Activated CD4-positive, alpha-beta T cell treated with anti-CD3 and anti-CD28 coated beads for 1 hour (primary cell): ENCODE results near the gene ACSF3.
"Not testable (repeated sequence)": the region's sequence is repeated elsewhere in the genome, so short reads cannot be mapped to it uniquely, and the experiment has no call there.

Source experiments
- DNase-seq: peaks from one replicate; pipeline ENCODE4 v3.0.0-alpha.2; 2020

ACSF3 gene

DNA sequence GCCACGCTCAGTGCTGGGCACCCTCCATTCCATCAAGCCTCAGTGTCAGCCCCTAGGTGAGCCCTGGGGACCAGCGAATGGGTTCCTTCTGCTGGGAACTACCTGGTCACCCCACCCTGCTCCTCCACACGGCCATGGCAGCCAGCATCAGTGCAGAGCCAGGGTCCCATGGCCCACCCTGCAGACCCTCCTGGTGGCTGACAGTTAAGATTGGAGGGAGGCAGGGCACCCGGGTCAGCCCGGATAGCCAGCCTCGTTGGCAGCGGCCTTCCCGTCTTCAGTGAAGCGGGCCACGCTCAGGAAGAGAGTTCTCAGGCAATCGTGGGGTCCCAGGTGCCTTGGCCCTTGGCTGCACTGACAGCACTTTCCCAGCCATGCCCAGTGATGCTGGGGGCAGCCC lies 37.1 kb upstream of the ACSF3 start:
- DNase-seq = no peak

DNA sequence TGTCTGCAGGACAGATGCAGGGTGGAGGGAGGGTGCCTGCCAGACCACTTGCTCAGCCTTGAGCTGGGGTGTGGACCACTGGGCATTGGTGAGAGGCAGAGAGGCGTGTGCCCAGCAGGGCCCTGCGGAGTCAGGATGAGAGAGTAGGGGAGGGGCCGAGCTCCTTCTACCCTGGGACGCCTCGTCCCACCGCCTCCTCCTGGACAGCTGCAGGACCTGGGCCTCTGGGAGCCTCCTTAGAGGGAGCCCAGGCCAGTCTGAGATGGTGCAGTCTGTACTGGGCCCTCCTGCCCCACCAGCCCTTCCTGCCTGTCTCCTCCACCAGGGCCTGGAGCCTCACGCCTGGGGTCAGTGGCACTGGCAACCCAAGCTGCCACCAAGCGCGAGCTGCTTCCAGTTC lies 35.9 kb upstream of the ACSF3 start:
- no peak for DNase-seq

DNA sequence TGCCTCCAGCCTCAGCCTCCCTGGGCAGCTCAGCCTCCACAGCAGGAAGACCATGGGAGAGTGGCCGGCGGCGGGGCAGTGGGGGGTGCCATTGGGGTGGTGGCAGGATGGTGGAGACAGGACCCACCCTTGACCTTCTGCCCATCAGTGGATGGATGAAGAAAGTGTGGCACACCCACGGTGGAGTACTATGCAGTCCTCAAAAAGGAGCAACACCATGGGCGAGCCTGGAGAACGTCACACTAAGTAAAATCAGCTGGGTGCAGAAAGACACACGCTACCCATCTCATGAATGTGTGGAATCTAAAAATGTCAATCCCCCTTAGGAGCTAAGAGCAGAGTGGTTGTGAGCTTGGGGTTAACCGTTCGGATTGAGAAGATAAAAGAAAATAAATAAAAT lies 34.8 kb upstream of the ACSF3 start:
- no peak for DNase-seq

DNA sequence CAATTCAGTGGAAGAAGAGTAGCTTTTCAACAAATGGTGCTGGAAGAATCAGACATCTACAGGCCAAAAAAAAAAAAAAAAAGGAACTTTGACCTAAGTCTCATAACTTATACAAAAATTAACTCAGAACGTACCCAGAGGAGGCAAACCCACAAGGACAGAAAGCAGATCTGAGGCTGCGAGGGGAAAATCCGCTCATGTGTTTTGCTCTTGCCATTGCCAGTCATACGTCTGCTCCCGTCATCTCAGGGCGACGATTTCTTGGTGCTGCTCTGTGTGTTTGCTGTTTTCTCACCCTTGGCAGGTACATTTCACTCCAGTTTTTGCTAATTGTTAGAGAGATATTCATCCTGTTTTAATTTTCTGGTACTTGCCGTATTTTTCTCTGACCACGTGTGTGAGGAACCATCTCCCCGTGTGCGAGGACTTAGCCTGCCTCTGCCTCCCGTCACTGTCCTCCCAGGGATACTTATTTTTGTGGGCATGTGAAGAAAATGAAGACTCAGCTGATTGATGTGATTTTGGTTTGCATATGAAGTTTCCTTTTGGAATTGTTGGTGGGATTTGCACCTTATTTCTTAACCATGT lies 33.4 kb upstream of the ACSF3 start:
- DNase-seq = no peak

DNA sequence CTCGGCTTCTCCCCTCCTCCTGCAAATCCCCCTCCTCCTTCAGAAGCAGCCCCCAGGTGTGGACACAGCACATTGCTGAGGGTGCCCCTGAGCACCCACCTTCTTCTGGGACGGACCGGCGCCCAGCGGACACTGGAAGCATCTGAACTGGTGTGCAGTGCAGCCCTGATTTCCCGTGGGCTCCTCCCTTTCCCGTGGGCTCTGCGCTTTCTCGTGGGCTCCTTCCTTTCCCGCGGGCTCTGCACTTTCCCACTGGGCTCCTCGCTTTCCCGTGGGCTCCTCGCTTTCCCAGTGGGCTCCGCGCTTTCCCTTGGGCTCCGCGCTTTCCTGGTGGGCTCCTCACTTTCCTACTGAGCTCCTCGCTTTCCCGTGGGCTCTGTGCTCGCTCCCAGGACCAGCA lies 32.6 kb upstream of the ACSF3 start:
- no peak for DNase-seq

DNA sequence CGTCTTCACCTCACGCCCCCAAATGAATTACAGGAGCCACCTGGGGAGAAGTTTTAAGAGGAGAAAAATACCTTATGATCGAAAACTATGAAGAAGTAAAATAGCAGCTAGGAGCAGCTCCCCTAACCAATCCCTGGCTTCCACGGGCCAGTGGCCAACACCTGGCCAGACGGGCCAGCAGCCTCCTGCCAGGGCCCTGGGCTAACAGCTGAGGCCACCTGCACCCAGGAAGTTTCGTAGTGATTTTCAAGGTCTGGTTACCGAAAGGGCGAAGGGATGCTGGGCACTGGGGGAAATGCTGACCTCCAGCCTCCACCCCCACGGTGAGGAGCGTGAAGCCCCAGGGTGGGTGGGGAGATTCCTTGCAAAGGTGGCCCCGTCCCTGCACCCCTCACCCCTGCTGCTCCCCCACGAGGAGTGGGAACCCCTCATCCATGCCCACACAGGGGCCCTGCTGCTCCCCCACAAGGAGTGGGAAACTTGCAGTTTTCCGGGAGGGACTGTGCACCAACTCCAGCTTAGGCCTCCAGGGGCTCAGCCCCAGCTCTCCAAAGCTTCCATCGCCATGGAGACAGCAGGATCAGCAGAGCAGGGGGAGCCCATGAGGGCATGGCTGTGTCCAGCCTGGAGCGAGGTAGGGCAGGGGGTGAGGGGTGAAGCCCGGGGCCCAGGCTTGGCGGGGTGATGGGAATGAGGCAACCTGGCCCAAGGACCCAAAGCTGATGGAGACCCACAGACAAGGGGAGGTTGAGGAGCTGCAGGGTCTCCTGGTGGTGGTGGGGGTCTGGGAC lies 31.9 kb upstream of the ACSF3 start:
- DNase-seq = no peak

DNA sequence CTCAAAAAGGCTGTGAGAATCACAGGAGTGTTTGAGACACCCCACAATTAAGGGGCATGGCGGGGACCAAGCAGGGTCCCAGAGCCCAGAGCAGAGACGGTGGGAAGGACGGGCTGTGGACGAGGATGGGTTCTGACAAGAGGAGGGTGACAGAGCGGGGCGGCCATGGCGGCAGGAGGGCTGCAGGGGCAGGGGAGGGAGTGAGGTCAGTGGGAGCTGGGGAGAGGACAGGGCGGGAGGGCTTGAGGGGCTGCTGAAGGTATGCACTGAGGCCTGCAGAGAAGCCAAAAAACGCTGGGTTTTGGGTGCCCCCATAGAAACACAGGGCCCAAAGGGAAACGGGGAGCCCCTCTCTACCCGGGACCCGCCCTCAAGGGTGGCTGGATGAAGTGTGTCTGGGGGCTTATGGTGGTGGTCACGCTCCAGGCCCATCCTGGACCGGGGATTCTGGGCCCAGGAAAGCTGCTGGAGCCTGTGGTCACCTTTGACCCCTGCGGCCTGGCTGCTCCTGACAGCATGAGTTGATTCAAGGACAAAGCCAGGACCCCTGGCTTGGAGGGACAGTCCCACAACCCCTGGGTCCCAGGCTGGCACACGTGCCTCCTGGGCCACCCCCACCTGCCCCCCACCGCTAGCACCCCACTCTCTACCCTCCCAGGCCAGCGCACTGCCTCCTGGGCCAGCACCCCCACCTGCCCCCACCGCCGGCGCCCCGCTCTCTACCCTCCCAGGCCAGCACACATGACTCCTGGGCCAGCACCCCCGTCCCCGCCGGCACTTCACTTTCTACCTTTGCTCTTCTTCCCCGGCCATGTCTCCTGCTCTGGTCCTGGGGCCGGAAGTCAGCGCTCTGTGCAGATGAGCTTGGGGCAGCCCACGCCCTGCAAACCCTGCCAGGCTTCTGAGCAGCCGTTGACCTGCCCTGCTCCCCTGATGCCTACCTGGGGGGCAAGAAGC lies 31.0 kb upstream of the ACSF3 start:
- DNase-seq = no peak

DNA sequence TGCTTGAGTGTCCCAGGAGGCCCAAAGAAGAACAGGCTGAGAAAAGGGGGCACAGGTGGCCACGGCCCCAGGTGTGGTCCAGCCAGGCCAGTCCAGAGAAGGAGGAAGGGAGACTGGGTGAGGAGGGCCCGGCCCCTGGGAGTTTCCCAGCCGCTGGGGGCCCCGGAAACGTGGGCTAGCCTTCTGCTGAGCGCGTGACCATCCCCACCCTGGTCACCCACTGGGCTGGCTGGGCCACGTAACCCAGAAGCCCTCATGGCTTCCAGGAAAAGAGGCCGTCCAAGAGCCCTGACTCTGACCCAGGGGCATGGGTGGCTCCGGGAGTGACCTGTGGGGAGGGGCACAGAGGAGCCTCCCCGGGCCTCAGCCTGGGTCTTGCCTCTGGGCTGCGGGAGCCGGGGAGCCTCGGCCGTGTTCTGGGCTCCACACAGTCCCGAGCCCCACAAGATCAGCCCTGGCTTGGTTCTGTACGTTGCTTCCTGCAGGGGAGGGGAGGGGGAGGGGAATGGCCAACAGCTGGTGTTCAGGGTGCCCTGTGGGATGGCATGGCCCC lies 29.8 kb upstream of the ACSF3 start:
- no peak for DNase-seq

DNA sequence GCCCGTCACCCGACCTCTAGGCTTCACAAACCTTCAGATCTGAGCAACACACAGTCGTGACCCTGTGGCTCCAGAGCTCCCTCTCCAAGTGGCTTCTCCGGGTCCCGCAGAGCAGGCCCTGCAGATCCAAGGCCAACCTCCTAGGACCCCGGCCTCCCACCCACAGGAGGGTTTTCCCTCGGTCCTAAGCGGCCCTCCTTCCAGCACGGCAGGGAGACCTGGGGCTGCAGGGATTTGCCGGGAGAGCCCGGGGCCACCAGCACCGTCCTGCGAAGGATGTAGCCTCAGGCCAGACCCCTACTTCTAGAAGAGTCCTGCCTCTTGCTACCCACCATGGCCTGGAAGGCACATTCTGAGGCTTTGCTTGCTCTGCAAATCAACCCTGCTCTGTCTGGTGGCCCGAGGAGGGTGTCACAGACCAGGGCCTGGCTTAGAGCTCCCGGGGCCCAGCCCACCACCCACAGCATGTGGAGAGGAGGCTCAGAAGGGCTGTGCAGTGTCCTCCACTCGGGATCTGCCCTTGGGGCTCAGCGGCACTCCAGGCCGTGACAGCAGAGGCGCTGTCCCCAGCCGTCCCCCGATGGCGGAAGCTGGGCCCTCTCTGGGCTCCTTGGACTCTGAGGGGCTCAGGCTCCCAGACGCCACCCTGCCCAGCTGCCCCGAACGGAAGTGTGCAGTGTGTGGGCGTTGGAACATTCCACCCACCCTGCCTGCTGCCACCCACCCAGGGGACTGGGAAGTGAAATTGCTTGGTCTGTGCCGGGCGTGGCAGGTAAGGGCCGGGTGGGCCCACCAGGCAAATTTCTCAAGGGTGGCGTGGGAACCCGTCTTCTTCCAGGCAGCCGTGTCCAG lies 28.8 kb upstream of the ACSF3 start:
- no peak for DNase-seq

DNA sequence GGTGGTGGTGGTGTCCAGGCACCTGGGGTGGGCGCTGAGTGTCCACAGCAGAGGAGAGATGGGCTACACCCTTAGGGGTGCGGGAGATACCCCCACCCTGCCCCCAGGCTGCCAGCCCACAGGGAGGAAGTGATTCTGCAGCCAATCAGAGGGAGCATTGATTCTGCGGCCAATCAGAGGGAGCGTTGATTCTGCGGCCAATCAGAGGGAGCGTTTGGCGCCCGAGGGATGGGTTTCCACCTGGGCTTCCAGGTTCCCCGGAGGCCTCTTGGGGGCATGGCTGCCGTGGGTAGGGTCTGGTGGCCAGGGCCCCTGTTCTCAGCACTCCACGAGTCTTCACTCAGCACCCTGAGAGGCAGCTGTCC lies 28.2 kb upstream of the ACSF3 start:
- DNase-seq = no peak

DNA sequence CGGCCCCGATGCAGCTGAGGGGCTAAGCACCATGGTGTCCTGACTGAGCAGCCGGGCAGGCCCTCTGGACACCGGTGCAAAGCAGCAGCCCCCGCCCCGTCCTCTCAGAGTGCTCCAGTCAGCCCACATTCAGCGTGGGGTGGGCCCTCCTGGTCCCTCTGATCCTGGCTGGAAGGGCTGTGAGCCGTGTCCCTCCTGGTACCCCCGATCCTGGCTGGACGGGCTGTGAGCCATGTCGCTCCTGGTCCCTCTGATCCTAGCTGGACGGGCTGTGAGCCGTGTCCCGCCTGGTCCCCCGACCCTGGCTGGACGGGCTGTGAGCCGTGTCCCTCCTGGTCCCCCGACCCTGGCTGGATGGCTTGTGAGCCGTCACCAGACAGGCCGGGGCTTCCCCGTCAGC lies 26.9 kb upstream of the ACSF3 start:
- no peak for DNase-seq

DNA sequence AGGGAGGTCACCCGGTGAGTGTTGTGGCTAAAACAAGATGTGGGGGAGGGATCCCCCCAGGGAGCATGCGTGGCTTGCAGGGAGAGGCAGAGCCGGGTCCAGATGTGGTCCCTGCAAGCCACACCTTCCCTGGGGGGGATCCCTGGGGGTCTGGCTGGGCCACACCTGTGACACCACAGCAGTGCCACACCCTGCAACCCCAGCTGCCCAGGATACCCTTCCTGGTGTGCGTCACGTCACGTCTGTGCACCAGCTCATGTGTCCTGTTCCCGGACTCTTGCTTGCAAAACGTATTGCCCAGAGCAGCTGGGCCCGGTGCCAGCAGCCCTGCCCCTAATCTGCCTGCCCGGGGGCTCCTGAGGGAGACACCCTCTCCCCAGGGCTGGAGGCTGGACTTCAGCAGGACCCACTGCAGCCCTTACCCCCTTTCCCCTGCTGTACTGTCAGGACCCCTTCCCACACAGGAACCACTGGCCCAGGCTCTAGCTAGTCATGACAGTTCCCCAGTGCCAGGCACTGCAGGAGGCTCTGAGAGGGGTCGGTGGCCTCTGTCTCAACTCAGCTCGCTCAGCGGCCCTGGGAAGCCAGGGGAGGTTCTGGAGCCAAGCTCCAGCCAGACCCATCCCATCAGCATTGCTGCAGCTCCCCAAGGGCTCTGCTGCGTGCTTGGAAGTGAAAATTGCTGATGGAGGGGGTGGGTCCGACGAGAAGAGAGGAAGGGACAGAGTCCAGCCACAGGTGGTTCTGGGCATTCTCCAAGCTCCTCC lies 25.8 kb upstream of the ACSF3 start:
- no peak for DNase-seq

DNA sequence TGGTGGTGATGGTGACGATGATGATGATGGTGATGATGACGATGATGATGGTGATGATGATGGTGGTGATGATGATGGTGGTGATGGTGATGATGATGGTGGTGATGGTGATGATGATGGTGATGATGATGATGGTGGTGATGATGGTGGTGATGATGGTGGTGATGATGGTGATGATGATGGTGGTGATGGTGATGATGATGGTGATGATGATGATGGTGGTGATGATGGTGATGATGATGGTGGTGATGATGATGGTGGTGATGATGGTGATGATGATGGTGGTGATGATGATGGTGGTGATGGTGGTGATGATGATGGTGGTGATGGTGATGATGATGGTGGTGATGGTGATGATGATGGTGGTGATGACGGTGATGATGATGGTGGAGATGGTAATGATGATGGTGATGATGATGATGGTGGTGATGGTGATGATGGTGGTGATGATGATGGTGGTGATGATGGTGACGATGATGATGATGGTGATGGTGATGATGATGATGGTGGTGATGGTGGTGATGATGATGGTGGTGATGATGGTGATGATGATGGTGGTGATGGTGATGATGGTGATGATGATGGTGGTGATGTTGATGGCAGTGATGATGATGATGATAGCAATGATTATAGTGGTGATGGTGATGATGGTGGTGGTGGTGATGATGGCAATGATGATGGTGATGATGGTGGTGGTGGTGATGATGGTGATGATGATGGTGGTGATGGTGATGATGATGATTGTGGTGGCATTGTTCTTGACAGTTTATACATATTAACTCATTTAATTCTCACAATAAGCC lies 24.6 kb upstream of the ACSF3 start:
- not testable (repeated sequence) for DNase-seq

DNA sequence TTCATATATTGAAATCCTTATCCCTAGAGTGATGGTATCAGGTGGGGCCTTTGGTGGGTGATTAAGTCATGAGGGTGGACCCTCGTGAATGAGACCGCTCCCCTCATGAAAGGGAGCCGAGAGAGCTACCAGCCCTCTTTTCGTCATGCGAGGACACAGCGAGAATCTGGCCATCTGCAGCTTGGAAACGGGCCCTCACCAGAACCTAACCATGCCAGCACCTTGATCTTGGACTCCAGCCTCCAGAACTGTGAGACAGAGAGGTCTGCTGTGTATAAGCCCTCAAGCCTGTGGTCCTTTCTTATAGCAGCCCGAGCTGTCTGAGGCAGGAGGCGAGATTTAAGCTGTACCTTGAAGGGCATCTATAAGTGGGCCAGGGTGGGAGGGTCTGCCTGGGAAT lies 23.7 kb upstream of the ACSF3 start:
- DNase-seq = no peak

DNA sequence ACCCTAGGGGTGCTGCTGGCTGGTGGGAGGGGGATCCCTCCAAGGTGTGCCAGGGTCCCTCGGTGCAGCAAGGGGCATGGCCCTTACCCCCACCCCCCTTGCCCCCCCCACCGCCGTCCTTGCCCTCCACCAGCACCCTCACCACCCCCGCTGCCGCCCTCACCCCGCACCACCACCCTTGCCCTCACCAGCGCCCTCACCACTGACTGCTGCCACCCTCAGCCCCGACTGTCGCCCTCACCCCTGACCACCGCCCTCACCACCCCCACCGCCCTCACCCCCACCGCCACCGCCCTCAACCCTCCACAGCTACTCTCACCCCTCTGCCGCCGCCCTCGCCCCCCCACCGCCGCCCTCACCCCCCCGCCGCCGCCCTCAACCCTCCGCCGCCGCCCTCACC lies 23.1 kb upstream of the ACSF3 start:
- DNase-seq = no peak

DNA sequence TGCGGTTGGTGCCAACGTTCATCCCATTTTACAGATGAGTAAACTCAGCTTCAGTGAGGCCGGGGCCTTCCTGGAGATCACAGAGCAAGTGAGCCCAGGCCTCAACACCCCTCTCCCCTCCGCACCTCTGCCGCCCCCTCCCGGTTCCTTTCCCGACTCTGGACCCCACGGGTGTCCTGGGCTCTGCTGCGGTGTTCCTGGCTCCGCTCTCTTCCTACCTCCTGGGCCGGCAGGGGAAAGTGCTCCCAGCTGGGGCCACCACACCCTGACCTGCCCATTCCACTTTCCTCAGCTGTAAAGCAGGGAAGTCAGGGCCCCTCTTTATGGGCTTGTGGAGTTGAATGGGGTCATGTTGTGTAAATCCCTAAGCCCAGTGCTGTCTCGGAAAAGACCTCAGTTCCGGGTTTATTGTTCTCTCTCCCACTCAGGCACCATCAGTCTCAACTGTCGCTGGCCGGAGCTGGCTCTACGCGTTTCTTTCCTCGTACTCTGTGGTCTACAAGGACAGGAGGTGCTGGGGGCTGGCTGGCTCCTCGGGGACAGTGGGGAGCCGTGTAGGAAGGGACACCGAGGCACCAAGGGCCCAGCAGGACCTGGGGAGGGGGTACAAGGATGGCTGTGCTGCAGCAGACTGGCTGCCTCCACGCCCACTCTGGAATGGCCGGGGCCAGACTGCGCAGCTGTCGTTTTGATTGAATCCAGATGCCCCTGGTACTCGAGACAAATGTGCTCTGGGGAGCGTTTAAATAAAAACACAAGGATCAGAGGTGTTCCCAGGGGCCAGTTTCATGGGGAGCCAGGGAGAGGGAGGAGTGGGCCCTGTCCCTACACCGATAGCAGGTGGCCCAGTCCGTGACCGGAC lies 21.7 kb upstream of the ACSF3 start:
- DNase-seq = no peak

DNA sequence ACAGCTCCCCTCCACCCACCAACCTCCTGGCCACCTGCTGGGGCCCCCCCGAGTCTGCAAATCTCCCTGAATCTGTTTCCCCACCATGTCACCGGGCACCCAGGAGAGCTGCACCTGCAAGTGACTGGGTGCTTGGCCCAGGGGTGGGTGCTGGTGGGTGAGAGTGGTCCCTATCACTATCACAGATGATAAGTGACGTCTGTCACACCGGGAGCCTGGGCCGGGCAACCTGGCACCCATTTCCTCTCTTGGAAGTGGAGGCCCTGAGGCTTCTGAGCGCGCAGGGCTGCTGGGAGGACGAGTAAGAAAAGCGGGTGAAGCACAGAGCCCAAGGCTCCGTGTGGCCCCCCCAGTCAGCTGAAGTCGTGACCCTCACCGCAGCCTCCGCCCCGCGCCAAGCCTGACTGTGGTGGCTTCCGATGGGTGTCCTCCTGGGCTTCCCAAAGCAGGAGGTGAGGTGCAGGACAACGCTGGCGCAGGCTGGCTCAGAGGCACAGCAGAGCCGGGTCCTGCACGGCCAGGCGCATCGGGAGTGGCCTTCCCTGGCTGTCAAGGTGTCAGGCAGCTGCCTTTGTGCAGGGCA lies 21.0 kb upstream of the ACSF3 start:
- no peak for DNase-seq

DNA sequence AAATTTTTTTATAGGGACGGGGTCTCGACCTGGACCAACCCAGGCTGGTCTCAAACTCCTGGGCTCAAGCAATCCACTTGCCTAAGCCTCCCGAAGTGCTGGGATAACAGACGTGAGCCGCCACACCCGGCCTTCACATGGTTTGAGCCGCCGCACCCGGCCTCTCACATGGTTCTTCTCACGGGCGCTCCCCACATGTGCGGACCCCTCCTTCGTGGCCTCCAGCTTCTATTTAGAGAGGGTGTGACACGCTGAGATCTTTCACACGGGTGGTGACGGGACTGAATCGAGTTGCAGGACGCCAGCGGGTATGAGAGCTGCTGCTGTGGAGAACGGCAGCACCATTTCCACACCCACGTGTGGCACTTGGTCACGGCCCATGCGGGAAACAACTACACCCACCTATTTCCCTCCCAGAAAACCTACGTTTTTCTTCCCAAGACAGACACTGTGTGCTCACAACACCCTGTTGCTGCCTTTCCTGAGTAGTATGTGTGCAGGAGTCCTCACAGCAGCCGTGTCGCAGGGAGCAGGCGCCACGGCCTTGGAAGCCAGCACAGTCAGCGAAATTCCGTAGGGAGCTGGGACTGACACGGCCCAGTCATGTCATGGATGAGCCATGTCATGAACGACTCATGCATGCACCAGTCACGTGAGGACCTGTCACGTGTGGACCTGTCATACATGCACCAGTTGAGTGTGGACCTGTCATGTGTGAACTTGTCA lies 20.1 kb upstream of the ACSF3 start:
- no peak for DNase-seq
